GM12864 (cell line): ENCODE results near the gene ANO1.

Source experiments
- DNase-seq: peaks from one replicate; pipeline ENCODE4 v3.0.0-alpha.2; 2011; ENCODE audit warnings: low read depth
- H3K4me3 ChIP-seq: 2 replicates; pipeline ENCODE4 v1.5.1; 2011; ENCODE audit warnings: mild to moderate bottlenecking, low read depth, low read length, control low read depth
- TF ChIP-seq, protein P1 (sequence below): IDR thresholded peaks from 2 replicates; pipeline ENCODE4 v1.5.1; 2011; ENCODE audit warnings: low read depth, mild to moderate bottlenecking, moderate library complexity, low read length, control low read depth, inconsistent platforms; ENCODE audit errors: missing control alignments

Gene ANO1

DNA sequence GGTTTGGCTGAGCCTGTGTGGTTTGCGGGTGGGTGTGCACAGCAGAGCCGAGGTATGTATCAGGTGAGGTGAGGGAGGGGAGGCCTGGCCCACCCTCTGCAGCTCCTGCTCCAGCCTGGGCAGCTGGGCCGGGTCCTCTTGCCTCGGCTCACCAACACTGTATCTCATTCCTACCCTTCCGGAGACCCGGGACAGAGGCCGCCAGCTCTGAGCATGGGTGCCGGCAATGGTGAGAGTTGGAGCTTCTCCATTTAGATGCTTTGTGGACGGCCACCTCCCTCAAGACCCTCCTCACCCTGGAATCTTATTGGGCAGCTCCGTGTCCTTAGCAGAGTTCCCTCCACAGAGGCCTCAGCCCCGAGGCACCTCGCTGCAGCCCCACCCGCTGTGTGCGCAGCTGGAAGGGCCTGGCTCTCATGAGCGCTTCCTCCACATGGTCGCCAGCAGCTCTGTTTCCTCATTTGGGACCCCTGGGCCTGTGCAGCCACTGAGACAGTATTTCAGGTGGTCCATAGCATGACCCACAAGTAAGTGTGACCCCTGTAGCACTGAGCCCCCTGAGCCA, 55.7 kb downstream of the ANO1 start:
- H3K4me3 ChIP-seq, result no peak overlapping the region
- TF ChIP-seq, protein P1, sequence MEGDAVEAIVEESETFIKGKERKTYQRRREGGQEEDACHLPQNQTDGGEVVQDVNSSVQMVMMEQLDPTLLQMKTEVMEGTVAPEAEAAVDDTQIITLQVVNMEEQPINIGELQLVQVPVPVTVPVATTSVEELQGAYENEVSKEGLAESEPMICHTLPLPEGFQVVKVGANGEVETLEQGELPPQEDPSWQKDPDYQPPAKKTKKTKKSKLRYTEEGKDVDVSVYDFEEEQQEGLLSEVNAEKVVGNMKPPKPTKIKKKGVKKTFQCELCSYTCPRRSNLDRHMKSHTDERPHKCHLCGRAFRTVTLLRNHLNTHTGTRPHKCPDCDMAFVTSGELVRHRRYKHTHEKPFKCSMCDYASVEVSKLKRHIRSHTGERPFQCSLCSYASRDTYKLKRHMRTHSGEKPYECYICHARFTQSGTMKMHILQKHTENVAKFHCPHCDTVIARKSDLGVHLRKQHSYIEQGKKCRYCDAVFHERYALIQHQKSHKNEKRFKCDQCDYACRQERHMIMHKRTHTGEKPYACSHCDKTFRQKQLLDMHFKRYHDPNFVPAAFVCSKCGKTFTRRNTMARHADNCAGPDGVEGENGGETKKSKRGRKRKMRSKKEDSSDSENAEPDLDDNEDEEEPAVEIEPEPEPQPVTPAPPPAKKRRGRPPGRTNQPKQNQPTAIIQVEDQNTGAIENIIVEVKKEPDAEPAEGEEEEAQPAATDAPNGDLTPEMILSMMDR, result no peak
- no peak for DNase-seq

DNA sequence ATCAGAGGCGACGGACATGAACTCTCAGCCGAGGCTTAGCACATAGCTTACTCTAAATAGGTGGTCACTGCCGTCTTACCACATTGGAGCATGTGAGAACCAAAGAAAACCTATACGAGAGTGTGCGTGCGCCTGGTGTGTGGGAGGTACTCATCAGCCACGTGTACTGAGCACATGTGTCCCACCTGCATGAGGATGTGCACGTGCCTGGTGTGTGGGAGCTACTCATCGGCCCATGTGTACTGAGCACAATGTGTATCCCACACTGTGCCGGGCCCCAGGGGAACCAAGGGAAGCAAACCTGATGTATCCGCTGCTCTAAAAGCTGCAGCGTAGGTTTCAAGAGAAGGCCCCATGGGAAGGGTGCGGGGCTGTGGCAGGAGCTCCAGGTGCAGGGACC, 56.4 kb downstream of the ANO1 start:
- TF ChIP-seq, protein P1, result no peak
- DNase-seq, result no peak

DNA sequence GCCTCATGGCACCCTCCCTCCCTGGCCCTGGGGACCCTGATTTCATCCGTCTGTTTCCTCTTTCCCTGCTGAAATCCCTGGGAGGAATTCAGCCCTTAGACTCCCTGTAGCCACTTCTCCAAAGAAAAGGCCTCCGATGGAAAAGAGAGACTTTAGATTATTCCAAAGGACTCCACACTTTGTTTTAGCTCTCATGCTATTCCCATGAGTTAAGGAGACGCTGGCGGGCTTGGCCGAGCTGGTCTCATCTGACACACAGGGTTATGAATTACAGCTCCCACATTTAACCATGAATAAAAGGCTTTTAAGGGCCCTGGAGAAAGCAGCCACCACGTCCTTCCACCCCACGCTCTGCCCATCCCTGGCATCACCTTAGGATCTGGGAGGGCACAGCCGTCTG, 57.0 kb downstream of the ANO1 start:
- H3K4me3 ChIP-seq, result no peak overlapping the region
- no peak for DNase-seq
- TF ChIP-seq, protein P1, result no peak

More for the DNA sequence above, 56.4 kb downstream of the ANO1 start:
- no peak overlapping the region for H3K4me3 ChIP-seq

DNA sequence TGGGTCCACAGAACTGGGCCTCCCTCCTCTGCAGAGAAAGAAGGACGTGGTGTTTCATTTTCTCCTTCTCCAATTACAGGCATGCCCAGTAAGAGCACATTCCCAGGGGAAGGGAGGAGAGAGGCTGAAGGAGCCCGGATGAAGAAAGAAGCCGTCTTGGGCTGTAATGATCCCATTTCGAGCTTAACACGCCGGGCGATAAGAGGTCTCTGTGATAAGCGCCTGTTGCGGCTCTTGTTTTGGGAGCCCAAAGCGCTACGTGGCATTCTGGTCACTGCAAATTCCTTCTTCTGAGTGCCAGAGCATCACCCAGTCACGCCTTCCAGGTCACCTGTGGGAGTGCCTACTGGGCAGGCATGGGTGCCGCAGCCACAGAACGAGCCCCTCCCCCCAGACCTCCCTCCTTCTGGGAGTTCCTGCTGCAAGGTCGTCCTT, 57.5 kb downstream of the ANO1 start:
- TF ChIP-seq, protein P1, result no peak
- no peak overlapping the region for H3K4me3 ChIP-seq
- no peak for DNase-seq

DNA sequence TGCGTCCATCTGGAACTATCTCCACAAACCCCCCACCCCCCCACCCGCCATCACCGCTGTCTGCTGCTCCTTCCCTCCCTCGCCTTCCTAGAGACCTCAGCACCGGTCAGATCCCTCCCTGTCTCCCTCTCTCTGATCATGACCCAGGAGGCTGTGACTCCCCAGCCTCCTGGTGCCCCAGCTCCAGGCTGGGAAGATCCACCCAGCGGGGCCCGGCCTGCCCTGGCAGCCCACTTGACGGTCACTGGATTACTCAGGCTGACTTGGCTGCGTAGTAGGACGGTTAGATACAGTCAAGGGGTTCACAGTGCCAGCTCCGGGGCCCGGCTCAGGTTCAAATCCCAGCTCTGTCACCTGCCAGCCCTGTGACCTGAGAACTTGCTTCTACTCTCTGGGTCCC, 59.3 kb downstream of the ANO1 start:
- TF ChIP-seq, protein P1, result no peak
- DNase-seq, result no peak
- no peak overlapping the region for H3K4me3 ChIP-seq

DNA sequence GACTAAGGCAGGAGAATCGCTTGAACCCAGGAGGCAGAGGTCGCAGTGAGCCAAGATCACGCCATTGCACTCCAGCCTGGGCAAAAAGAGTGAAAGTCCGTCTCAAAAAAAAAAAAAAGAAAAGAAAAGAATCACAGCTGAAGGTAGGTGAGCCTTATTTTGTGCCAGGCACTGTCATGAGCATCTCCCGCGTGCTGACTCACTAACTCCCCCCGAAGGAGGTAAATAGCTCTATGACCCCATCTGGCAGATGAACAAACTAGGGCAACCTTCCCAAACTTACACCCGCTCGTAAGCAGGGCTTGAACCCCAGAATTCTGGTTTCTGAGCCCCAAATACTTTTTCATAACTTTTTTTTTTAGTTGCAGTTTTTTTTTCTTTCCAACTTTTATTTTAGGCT, 60.3 kb downstream of the ANO1 start:
- TF ChIP-seq, protein P1, result no peak
- DNase-seq, result no peak
- no peak overlapping the region for H3K4me3 ChIP-seq

DNA sequence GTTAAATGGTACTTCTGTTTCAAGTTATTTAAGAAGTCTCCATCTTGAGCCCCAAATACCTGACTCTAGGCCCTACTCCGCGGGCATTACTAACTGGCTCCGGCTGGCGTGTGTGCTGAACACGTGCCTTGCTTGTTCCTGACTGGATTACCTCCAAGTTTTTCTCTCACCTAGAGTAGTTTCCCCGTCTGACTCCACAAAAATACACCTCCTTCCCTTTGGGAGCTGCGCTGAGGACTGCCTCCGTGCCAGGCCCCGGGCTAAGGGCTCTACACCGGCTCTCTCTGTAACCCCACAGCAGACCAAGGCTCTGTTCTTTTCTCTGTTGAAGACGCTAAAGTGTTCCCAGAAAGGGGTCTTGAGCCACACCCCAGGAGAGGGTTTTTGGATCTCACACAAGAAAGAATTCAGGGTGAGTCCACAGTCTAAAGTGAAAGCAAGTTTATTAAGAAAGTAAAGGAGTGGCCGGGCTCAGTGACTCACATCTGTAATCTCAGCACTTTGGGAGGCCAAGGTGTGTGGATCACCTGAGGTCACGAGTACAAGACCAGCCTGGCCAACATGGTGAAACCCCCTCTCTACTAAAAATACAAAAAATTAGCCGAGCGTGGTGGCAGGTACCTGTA, 61.8 kb downstream of the ANO1 start:
- no peak for DNase-seq
- H3K4me3 ChIP-seq, result no peak overlapping the region
- TF ChIP-seq, protein P1, result no peak
